SKM-1 (cell line): ENCODE data around the gene KITLG.
"Not testable (repeated sequence)": the region's sequence is repeated elsewhere in the genome, so short reads cannot be mapped to it uniquely, and the experiment has no call there.

ENCODE experiments used
- DNase-seq: peaks from one replicate; lab custom pipeline; 2025; ENCODE audit not compliant: unreplicated experiment; lab: John Stamatoyannopoulos, UW

The KITLG gene

GRCh38 chr12:88577537-88577936 is 2.7 kb downstream of the KITLG start:
- no peak for DNase-seq

GRCh38 chr12:88576866-88577265 is 3.4 kb downstream of the KITLG start:
- no peak for DNase-seq

- DNase-seq, result no peak
Observed at GRCh38 chr12:88575361-88575970, 4.8 kb downstream of the KITLG start.

GRCh38 chr12:88574278-88574677 is 6.0 kb downstream of the KITLG start:
- DNase-seq, result no peak

- DNase-seq, result no peak
Observed at GRCh38 chr12:88573583-88573982, 6.7 kb downstream of the KITLG start.

GRCh38 chr12:88572781-88573549 is 7.3 kb downstream of the KITLG start:
- no peak for DNase-seq

- no peak for DNase-seq
Observed at GRCh38 chr12:88571543-88571942, 8.7 kb downstream of the KITLG start.

GRCh38 chr12:88570103-88570502 is 10.2 kb downstream of the KITLG start:
- DNase-seq, result no peak

GRCh38 chr12:88566430-88566829 is 13.8 kb downstream of the KITLG start:
- no peak for DNase-seq

- no peak for DNase-seq
Observed at GRCh38 chr12:88562846-88563582, 17.3 kb downstream of the KITLG start.

- DNase-seq, result no peak
Observed at GRCh38 chr12:88562151-88562550, 18.1 kb downstream of the KITLG start.

GRCh38 chr12:88559772-88560171 is 20.5 kb downstream of the KITLG start:
- no peak for DNase-seq

GRCh38 chr12:88559199-88559598 is 21.1 kb downstream of the KITLG start:
- no peak for DNase-seq

GRCh38 chr12:88558340-88558867 is 21.9 kb downstream of the KITLG start:
- DNase-seq, result no peak

- DNase-seq, result no peak
Observed at GRCh38 chr12:88556213-88556774, 24.0 kb downstream of the KITLG start.

- DNase-seq, result no peak
Observed at GRCh38 chr12:88553941-88554658, 26.2 kb downstream of the KITLG start.

GRCh38 chr12:88552610-88553079 is 27.6 kb downstream of the KITLG start:
- DNase-seq, result no peak

- DNase-seq, result no peak
Observed at GRCh38 chr12:88549929-88550328, 30.3 kb downstream of the KITLG start.

- not testable (repeated sequence) for DNase-seq
Observed at GRCh38 chr12:88547949-88548348, 32.3 kb downstream of the KITLG start.

GRCh38 chr12:88546853-88547252 is 33.4 kb downstream of the KITLG start:
- DNase-seq, result no peak

GRCh38 chr12:88546226-88546625 is 34.0 kb downstream of the KITLG start:
- no peak for DNase-seq
